Activated naive CD4-positive, alpha-beta T cell treated with anti-CD3 and anti-CD28 coated beads, Interleukin-2, amount 50 U/mL, for 16 hours (primary cell): Measurements from ENCODE around the gene MROH7.
"Not testable (repeated sequence)": the region's sequence is repeated elsewhere in the genome, so short reads cannot be mapped to it uniquely, and the experiment has no call there.

ENCODE experiments used
- DNase-seq: peaks from one replicate; pipeline ENCODE4 v3.0.0-alpha.2; 2020

Gene MROH7

DNA sequence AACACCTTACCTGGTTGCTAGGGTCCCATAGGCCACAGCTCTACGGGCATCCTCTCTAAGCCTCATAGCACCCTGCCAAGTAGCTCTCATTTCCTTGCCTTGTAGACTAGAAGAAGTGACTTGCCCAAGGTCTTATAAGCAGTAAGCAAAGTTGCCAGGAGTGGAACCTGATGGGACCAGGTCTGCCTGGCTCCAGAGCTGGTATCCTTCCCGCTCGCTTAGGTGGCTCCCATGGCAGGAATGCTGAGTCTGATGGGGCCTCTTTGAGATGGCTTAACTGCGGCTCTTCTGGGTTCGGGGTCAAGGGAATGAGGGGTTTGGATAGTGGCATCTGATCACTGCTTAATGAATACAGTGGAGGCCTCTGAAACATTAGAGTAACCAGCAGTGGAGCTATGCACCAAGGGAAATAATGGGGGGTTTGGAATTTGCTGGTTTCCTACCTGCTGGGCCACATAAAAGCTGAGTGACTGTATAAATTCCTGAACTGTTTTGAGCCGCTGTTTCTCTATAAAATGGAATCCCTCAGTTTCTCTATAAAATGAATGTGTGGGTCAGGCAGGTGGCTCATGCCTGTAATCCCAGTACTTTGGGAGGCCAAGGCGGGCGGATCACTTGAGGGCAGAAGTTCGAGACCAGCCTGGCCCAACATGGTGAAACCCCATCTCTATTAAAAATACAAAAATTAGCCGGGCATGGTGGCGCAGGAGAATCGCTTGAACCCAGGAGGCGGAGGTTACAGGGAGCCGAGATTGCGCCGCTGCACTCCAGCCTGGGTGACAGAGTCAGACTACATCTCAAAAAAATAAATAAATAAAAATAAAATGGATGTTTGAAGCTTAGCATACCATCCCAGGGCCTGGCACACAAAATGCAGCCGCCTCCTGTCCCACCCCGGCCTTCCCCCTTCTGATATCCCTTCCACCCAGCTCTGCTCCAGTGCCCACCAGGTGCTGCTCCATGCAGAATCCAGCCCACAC, 30.7 kb upstream of the MROH7 start:
- DNase-seq, result no peak

- no peak for DNase-seq
These were observed 30.0 kb upstream of the MROH7 start for GRCh38 chr1:54611621-54612020.

DNA sequence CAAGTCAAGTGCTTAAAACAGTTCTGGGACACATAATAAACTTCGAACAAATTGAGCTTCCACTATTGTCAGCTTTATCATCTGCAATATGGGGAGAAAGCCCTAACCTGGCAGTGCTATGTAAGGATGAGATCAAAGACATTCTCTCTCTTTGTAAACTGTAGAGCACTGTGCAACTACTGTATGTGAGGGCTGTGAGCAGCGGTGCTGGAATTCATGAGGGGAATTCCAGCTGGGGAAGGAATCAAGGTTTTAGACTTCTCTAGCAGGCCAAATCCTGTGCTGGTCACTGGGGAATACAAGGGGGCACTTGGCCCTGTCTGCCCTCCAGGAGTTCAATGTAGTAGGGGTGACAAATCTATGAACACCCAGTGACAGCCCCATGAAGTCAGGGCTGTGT, 27.6 kb upstream of the MROH7 start:
- DNase-seq, result no peak

DNA sequence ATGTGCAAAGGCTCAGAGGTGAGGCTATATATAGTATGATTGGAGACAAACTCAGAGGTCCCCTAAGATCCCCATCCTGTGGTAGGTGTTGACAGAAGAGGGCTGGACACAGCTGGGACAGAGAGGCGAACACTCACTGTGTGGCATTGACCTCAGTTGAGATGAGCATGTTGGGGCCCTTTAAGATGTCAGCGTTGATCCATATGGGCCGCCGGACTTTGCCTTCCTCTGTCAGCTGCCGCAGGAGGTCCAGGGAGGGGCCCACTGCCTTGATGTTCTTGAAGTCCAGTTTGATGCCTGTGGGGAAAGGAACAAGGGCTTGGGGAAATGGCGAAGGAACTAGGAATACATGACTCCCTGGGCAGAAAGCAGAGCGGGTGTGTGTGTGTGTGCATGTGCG, 27.0 kb upstream of the MROH7 start:
- no peak for DNase-seq

- DNase-seq, result no peak
These were observed 25.9 kb upstream of the MROH7 start for GRCh38 chr1:54615531-54616279.

GRCh38 chr1:54619749-54620148, 21.8 kb upstream of the MROH7 start:
- no peak for DNase-seq

DNA sequence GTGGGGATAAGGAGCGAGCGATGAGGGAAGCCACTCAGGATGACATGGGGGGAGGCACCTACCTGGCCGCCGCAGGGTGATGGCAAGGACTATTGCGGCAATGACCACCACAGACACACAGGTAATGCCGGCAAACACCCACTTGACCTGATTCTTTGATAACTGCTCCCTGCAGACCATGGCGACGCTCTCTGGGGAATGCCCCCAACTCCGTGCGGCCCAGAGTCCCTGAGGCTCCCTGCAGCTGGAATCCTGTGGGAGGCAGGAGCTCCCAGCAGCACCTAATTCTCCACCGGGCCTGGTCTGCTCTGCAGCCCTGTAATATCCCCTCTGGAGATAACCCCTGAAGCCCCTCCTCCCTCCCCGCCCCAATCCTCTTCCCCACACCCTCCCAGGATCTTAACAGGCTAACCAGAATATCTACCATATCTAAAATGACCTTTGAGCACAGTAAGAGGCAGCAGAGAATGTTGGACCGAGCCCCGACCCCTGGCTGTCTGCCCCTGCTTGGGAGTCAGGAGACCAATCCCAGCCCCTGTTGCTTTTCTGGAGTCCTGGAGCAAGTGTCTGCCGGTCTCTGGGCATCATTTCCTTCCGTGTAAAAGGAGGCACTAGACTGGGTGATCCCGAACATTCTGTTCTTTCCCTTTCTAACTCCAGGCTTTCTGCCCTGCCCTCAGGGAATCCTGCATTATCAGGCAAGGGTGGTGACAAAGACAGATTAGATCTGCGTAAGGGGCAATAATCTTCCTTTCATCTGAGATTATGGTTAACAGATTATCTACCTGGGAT, 18.2 kb upstream of the MROH7 start, which contains the start of gene FAM151A:
Gene FAM151A, minus strand, starts transcription at position 310 of the 792 bp plus-strand sequence. Its CDS starts 130 bp downstream, at position 180.
- no peak for DNase-seq

- no peak for DNase-seq
These were observed 16.8 kb upstream of the MROH7 start for GRCh38 chr1:54624466-54625464.

- DNase-seq, result no peak
These were observed 14.4 kb upstream of the MROH7 start for GRCh38 chr1:54627196-54627595.

DNA sequence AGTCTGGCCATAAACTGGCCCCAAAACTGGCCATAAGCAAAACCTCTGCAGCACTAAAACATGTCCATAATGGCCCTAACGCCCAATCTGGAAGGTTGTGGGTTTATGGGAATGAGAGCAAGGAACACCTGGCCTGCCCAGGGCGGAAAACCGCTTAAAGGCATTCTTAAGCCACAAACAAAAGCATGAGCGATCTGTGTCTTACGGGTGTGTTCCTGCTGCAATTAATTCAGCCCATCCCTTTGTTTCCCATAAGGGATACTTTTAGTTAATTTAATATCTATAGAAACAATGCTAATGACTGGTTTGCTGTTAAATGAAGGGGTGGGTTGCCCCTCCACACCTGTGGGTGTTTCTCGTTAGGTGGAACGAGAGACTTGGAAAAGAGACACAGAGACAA, 5.8 kb upstream of the MROH7 start:
- not testable (repeated sequence) for DNase-seq

DNA sequence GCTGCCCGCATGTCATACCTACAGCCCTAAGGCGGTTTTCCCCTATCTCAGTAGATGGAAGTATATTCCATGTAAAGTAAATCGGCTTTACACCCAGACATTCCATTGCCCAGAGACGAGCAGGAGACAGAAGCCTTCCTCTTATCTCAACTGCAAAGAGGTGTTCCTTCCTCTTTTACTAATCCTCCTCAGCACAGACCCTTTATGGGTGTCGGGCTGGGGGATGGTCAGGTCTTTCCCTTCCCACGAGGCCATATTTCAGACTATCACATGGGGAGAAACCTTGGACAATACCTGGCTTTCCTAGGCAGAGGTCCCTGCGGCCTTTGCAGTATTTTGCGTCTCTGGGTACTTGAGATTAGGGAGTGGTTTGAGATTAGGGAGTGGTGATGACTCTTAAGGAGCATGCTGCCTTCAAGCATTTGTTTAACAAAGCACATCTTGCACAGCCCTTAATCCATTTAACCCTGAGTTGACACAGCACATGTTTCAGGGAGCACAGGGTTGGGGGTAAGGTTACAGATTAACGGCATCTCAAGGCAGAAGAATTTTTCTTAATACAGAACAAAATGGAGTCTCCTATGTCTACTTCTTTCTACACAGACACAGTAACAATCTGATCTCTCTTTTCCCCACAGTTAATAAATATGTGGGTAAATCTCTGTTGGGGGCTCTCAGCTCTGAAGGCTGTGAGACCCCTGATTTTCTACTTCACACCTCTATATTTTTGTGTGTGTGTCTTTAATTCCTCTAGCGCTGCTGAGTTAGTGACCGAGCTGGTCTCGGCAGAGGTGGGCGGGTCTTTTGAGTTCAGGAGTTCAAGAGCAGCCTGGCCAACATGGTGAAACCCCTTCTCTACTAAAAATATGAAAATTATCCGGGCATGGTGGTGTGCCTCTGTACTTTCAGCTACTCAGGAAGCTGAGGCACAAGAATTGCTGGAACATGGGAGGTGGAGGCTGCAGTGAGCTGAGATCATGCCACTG, 4.8 kb upstream of the MROH7 start:
- DNase-seq, result not testable (repeated sequence)

GRCh38 chr1:54640361-54640760, 1.2 kb upstream of the MROH7 start:
- no peak for DNase-seq

DNA sequence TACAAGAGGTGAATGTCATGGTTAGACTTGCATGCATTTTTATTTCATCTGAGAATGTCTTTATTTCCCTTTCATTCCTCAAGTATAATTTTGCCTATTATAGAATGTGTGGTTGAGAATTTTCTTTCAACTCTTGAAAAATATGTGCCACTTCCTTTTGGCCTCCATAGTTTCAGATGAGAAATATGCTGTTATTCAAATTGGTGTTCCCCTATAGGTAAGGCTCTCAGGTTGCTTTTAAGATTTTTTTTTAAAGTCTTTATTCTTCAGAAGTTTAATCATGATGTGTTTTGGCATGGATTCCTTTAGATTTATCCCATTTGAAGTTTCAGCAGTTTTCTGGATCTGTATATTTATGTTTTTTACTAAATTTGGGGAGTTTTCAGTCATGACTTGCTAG, 2.1 kb downstream of the MROH7 start:
- no peak for DNase-seq

- no peak for DNase-seq
These were observed 4.5 kb downstream of the MROH7 start for GRCh38 chr1:54645806-54646676.

DNA sequence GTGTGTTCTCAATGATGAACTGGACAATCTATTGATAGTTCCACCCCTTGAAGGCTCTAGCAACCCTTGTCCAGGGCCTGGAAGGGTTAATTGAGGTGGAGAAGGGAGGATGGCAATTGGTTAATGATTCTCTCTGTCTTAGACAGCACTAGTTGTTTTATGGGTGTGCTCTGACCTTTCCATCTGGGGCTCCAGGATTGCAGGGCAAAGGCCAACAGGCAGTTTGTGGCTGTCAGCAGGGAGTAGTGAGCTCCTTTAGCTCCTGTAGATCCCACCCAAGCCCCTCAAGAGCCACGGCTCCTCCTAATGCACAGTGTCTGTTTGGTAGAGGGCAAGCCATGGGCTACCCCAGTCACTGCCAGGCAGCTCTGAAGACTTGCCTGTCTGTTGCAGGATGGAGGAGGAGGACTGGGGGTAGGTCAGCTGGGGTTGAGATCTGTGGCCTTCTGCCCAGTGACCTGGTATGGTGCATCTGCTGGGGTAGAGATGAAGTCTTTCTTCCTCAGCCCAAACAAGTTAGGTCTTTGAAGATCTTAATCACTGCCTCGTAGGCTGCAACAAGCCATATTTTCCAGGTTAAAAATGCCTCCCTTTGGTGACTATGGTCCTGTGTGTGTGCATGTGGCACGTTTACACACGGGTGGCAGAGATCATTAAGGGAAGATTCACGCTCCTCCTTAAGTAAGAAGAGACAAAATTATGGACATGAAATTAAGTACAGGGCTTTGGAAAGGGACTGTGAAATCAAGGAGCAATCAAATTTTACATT, 7.7 kb downstream of the MROH7 start:
- DNase-seq, result no peak

- DNase-seq, result no peak
These were observed 8.3 kb downstream of the MROH7 start for GRCh38 chr1:54649921-54650320.

- DNase-seq, result no peak
These were observed 8.8 kb downstream of the MROH7 start for GRCh38 chr1:54650417-54650816.

DNA sequence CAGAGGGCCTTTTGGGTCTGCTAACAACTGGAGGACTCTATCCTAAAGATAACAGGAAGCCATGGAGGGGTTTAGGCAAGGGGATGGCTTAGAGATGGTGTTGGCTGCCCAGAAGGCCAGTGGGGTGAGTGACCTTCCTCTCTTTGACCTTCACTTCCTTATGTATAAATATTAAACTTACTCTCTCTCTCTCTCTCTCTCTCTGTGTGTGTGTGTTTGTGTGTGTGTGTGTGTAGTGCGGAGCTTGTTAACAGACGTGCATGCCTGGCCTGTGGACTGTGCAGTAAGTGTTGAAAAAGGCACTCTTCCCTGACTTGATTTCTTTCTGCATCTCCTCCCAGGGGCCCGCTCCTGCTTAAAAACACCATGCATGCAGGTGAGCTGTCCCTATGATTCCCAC, 10.0 kb downstream of the MROH7 start:
- DNase-seq, result no peak

DNA sequence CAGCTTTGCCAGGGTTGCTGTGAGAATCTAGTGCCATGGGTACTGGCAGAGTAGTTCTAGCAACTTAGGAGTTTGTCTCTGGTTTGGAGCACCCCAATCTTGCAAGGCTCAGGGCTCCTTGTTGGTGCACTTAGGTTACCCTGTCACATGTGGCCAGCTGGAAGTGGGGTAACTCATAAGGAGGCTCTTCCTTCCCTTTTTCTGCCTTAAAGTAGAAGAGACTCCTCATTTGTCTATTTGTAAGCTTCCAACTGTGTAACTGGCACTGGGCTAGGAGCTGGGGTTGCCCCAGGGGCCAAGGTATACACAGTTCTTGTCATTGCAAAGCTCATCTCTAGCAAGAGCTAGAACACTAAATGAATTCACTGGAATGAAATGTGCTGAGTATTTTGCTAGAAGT, 10.6 kb downstream of the MROH7 start:
- no peak for DNase-seq
